Nephron (organoid): ENCODE data around the gene CFD.
"Not testable (repeated sequence)": the region's sequence is repeated elsewhere in the genome, so short reads cannot be mapped to it uniquely, and the experiment has no call there.

ENCODE experiments used
- H3K27ac Mint-ChIP-seq, 3 experiments: 2 replicates each; pipeline ENCODE4 v1.8.0; 2020; ENCODE audit warnings: mixed read lengths in 3 of 3, mild to moderate bottlenecking in 2 of 3, moderate library complexity in 1 of 3
- H3K27me3 Mint-ChIP-seq: 2 replicates; pipeline ENCODE4 v1.8.0; 2021; ENCODE audit warnings: low read depth, mild to moderate bottlenecking, moderate library complexity, mixed read lengths
- H3K36me3 Mint-ChIP-seq: 2 replicates; pipeline ENCODE4 v1.8.0; 2020; ENCODE audit warnings: low read depth, mixed read lengths
- H3K4me1 Mint-ChIP-seq: 2 replicates; pipeline ENCODE4 v1.8.0; 2020; ENCODE audit warnings: mixed read lengths
- H3K4me3 Mint-ChIP-seq, 3 experiments: 2 replicates each; pipeline ENCODE4 v1.8.0; 2020; ENCODE audit warnings: mild to moderate bottlenecking in 3 of 3, mixed read lengths in 3 of 3, moderate library complexity in 2 of 3
- H3K9me3 Mint-ChIP-seq: 2 replicates; pipeline ENCODE4 v1.8.0; 2020; ENCODE audit warnings: mixed read lengths
- TF ChIP-seq, protein P1 (sequence below), 3 experiments: fragments of 200-600 bp; sonication (generic); IDR thresholded peaks; one replicate each; pipeline ENCODE4 v1.5.0; 2021; ENCODE audit warnings: antibody characterized with exemption in 3 of 3; ENCODE audit not compliant: unreplicated experiment in 3 of 3

Gene CFD

GRCh38 chr19:873561-874041 is 14.1 kb downstream of the CFD start:
- Mint-ChIP-seq H3K4me1 (peaks cover 5% of the 10 kb centered on the region), H3K4me3 (no peak overlapping the region), H3K36me3 (peaks cover 25% of the 10 kb centered on the region), H3K27me3 (no peaks in the 10 kb centered on the region), H3K9me3 (no peaks in the 10 kb centered on the region), H3K27ac (no peak overlapping the region)
- TF ChIP-seq, protein P1, sequence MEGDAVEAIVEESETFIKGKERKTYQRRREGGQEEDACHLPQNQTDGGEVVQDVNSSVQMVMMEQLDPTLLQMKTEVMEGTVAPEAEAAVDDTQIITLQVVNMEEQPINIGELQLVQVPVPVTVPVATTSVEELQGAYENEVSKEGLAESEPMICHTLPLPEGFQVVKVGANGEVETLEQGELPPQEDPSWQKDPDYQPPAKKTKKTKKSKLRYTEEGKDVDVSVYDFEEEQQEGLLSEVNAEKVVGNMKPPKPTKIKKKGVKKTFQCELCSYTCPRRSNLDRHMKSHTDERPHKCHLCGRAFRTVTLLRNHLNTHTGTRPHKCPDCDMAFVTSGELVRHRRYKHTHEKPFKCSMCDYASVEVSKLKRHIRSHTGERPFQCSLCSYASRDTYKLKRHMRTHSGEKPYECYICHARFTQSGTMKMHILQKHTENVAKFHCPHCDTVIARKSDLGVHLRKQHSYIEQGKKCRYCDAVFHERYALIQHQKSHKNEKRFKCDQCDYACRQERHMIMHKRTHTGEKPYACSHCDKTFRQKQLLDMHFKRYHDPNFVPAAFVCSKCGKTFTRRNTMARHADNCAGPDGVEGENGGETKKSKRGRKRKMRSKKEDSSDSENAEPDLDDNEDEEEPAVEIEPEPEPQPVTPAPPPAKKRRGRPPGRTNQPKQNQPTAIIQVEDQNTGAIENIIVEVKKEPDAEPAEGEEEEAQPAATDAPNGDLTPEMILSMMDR (IDR thresholded peaks at IDR 0.05; ENCODE audit: unreplicated experiment in 3 of 3) = no peak

DNA sequence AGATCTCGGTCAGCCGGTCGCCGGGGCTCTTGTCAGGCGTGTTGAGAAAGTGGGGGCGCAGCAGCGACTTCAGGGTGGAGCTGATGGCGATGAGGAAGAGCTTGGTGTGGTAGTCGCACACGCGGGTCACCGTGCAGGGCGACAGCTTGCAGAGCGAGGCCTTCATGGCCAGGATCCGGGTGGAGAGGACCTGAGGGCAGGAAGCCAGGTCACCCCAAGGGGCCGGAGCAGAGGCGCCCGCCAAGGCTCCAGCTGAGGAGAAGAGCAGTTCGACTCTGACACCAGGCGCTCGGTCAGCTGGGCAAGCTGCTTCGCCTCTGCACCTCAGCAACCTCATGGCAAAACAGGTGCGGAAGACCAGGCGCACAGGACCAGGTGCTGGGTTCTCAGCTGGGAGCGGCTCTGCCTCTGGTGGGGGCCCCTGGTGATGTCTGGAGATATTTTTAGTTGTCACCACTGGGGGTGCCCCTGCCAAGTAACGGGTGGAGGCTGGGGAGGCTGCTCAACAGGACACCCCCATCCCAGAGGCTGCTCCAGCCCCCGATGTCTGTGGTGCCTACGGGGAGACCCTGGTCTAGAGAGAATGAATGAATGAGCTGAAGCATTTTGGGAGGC is 15.9 kb downstream of the CFD start:
- Mint-ChIP-seq H3K9me3 (no peaks in the 10 kb centered on the region), H3K36me3 (peaks cover 21% of the 10 kb centered on the region), H3K27me3 (no peaks in the 10 kb centered on the region), H3K4me3 (no peak overlapping the region), H3K27ac (no peak overlapping the region), H3K4me1 (no peaks in the 10 kb centered on the region)
- TF ChIP-seq, protein P1 (IDR thresholded peaks at IDR 0.05; ENCODE audit: unreplicated experiment in 3 of 3) = no peak

GRCh38 chr19:876089-876488 is 16.6 kb downstream of the CFD start:
- TF ChIP-seq, protein P1 (IDR thresholded peaks at IDR 0.05; ENCODE audit: unreplicated experiment in 3 of 3) = no peak
- H3K4me3 Mint-ChIP-seq = no peak overlapping the region
- H3K27ac Mint-ChIP-seq = no peak overlapping the region
- H3K36me3 Mint-ChIP-seq = peaks cover 23% of the 10 kb centered on the region
- H3K9me3 Mint-ChIP-seq = no peaks in the 10 kb centered on the region
- H3K27me3 Mint-ChIP-seq = no peaks in the 10 kb centered on the region
- no peaks in the 10 kb centered on the region for H3K4me1 Mint-ChIP-seq

DNA sequence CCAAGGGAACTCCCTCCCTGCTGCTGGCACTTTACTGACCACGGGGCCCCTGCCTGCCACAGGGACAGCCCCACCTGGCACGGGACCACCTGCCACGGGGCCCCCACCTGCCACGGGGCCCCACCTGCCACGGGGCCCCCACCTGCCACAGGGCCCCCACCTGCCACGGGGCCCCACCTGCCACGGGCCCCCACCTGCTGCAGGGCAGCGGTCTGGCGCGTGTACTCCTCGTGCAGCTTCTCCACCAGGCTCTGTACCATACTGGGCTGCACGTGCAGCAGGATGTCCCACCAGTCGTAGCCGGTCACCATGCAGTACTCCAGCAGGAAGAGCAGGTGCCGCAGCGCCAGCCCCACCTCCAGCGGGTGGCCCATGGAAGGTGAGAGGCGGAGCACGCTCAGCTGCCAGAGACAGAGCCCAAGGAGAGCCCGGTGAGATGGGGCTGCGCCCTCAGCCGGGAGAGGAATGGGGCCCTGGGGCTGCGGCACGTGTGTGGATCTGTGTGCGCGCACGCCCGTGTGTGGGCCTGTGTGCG is 17.4 kb downstream of the CFD start:
- TF ChIP-seq, protein P1 (IDR thresholded peaks at IDR 0.05; ENCODE audit: unreplicated experiment in 3 of 3) = no peak
- Mint-ChIP-seq H3K36me3 (peaks cover 28% of the 10 kb centered on the region), H3K27me3 (no peaks in the 10 kb centered on the region), H3K4me3 (no peak overlapping the region), H3K4me1 (no peaks in the 10 kb centered on the region), H3K9me3 (no peaks in the 10 kb centered on the region), H3K27ac (no peak overlapping the region)

- peaks cover 34% of the 10 kb centered on the region for H3K36me3 Mint-ChIP-seq
- H3K9me3 Mint-ChIP-seq, H3K27ac Mint-ChIP-seq, H3K4me1 Mint-ChIP-seq, H3K27me3 Mint-ChIP-seq, H3K4me3 Mint-ChIP-seq: not testable (repeated sequence)
Measured at GRCh38 chr19:877992-878660, 18.7 kb downstream of the CFD start.

GRCh38 chr19:878751-879561 is 19.5 kb downstream of the CFD start:
- H3K27me3 Mint-ChIP-seq, H3K9me3 Mint-ChIP-seq, H3K4me3 Mint-ChIP-seq, H3K27ac Mint-ChIP-seq, H3K4me1 Mint-ChIP-seq: not testable (repeated sequence)
- H3K36me3 Mint-ChIP-seq = peaks cover 34% of the 10 kb centered on the region
